GM12891 (cell line): ENCODE results near the gene STH.
A peak's percentile ranks its signal among the peaks of the same experiment; 100 is the strongest.
"Not testable (repeated sequence)": the region's sequence is repeated elsewhere in the genome, so short reads cannot be mapped to it uniquely, and the experiment has no call there.

Experiments used
- DNase-seq: peaks from one replicate; pipeline ENCODE4 v3.0.0; 2011; ENCODE audit warnings: low spot score; ENCODE audit not compliant: insufficient read length
- FAIRE-seq: peaks from 2 replicates; lab custom pipeline; 2011; peaks lifted over from hg19 to GRCh38; lab: Jason Lieb, UNC
- PAX5 ChIP-seq: IDR thresholded peaks from 2 replicates; pipeline ENCODE4 v1.6.1; 2011; ENCODE audit warnings: low read length, moderate library complexity, mild to moderate bottlenecking; ENCODE audit not compliant: insufficient read depth, severe bottlenecking
- POLR2A ChIP-seq: IDR thresholded peaks from 2 replicates; pipeline ENCODE4 v1.6.1; 2011; ENCODE audit warnings: low read depth, low read length, control low read depth
- POLR2AphosphoS5 ChIP-seq: IDR thresholded peaks from 2 replicates; pipeline ENCODE4 v1.6.1; 2011; ENCODE audit warnings: low read depth, low read length, control low read depth
- POU2F2 ChIP-seq: IDR thresholded peaks from 2 replicates; pipeline ENCODE4 v1.6.1; 2011; ENCODE audit warnings: low read depth, mild to moderate bottlenecking, control low read depth, low read length, moderate library complexity
- SPI1 ChIP-seq: IDR thresholded peaks from 2 replicates; pipeline ENCODE4 v1.6.1; 2011; ENCODE audit warnings: low read depth, low read length, control low read depth
- TAF1 ChIP-seq: IDR thresholded peaks from 2 replicates; pipeline ENCODE4 v1.6.1; 2011; ENCODE audit warnings: low read depth, low read length, control low read depth

Gene STH

GRCh38 chr17:46010597-46011186, 11.6 kb downstream of the STH start:
- FAIRE-seq (no peak), DNase-seq (no peak)
- TF ChIP-seq PAX5: no peak
- no peak for TF ChIP-seq SPI1
- TF ChIP-seq POLR2AphosphoS5: no peak
- TF ChIP-seq POLR2A: no peak
- no peak for TF ChIP-seq POU2F2
- TF ChIP-seq TAF1: no peak

DNA sequence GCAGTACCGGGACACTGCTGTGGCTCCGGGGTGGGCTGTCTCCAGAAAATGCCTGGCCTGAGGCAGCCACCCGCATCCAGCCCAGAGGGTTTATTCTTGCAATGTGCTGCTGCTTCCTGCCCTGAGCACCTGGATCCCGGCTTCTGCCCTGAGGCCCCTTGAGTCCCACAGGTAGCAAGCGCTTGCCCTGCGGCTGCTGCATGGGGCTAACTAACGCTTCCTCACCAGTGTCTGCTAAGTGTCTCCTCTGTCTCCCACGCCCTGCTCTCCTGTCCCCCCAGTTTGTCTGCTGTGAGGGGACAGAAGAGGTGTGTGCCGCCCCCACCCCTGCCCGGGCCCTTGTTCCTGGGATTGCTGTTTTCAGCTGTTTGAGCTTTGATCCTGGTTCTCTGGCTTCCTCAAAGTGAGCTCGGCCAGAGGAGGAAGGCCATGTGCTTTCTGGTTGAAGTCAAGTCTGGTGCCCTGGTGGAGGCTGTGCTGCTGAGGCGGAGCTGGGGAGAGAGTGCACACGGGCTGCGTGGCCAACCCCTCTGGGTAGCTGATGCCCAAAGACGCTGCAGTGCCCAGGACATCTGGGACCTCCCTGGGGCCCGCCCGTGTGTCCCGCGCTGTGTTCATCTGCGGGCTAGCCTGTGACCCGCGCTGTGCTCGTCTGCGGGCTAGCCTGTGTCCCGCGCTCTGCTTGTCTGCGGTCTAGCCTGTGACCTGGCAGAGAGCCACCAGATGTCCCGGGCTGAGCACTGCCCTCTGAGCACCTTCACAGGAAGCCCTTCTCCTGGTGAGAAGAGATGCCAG, 12.9 kb downstream of the STH start:
- TF ChIP-seq SPI1 (no peak), TAF1 (no peak), POLR2AphosphoS5 (no peak)
- FAIRE-seq (no peak), DNase-seq (no peak)

DNA sequence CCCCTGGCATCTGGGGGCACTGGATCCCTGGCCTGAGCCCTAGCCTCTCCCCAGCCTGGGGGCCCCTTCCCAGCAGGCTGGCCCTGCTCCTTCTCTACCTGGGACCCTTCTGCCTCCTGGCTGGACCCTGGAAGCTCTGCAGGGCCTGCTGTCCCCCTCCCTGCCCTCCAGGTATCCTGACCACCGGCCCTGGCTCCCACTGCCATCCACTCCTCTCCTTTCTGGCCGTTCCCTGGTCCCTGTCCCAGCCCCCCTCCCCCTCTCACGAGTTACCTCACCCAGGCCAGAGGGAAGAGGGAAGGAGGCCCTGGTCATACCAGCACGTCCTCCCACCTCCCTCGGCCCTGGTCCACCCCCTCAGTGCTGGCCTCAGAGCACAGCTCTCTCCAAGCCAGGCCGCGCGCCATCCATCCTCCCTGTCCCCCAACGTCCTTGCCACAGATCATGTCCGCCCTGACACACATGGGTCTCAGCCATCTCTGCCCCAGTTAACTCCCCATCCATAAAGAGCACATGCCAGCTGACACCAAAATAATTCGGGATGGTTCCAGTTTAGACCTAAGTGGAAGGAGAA, 13.5 kb downstream of the STH start:
- FAIRE-seq (no peak), DNase-seq (no peak)

GRCh38 chr17:46013127-46013501, 14.1 kb downstream of the STH start:
- FAIRE-seq: no peak
- DNase-seq: no peak
- TF ChIP-seq POU2F2: no peak

More for the DNA sequence above, 13.5 kb downstream of the STH start:
- TF ChIP-seq PAX5 (no peak), POU2F2 (no peak), POLR2AphosphoS5 (no peak), TAF1 (no peak), POLR2A (no peak), SPI1 (no peak)

DNA sequence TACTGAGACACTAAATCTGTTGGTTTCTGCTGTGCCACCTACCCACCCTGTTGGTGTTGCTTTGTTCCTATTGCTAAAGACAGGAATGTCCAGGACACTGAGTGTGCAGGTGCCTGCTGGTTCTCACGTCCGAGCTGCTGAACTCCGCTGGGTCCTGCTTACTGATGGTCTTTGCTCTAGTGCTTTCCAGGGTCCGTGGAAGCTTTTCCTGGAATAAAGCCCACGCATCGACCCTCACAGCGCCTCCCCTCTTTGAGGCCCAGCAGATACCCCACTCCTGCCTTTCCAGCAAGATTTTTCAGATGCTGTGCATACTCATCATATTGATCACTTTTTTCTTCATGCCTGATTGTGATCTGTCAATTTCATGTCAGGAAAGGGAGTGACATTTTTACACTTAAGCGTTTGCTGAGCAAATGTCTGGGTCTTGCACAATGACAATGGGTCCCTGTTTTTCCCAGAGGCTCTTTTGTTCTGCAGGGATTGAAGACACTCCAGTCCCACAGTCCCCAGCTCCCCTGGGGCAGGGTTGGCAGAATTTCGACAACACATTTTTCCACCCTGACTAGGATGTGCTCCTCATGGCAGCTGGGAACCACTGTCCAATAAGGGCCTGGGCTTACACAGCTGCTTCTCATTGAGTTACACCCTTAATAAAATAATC, 14.6 kb downstream of the STH start:
- TF ChIP-seq PAX5 (no peak), POLR2A (no peak), SPI1 (no peak), TAF1 (no peak), POU2F2 (no peak), POLR2AphosphoS5 (no peak)
- DNase-seq (no peak), FAIRE-seq (no peak)

DNA sequence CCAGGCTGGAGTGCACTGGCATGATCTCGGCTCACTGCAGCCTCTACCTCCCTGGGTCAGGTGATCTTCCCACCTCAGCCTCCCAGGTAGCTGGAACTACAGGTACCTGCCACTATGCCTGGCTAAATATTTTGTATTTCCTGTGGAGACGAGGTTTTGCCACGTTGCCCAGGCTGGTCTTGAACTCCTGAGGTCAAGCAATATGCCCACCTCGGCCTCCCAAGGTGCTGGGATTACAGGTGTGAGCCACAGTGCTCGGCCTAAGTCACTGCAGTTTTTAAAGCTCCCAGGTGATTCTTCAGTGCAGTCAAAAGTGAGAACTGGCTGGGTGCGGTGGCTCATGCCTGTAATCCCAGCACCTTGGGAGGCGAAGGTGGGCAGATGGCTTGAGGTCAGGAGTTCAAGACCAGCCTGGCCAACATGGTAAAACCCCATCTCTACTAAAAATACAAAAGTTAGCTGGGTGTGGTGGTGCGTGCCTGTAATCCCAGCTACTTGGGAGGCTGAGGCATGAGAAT, 20.4 kb downstream of the STH start:
- not testable (repeated sequence) for DNase-seq, FAIRE-seq

DNA sequence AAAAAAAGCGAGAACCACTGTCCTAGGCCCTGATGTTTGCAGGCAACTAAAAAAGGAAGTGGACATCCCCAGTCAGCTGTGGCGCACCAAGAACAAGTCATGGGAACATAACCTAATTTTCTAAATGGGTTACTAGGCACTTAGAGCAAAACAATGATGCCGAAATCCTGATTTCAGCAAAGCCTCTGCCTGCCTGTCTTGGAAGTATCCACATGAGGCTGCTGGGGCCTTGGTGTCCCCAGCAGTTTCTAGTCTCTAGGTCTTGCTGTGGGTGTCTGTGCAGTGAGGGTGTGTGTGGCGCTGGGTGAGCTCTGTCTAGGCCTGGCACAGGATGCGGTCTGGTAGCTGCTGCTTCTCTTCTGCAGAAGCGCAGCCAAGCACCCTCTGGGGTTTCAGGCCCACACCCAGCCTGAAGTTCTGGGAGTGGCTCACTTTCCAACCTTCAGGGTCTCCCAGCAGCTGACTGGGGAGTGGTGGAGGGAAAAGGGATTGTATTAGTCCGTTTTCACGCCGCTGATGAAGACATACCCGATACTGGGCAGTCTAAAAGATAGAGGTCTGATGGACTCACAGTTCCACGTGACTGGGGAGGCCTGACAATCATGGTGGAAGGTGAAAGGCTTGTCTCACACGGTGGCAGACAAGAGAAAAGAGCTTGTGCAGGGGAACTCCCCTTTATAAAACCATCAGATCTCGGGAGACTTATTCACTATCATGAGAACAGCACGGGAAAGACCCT, 21.1 kb downstream of the STH start:
- TF ChIP-seq SPI1 (peak; percentile 87), POU2F2 (no peak)
- DNase-seq: peak; percentile 53
- FAIRE-seq: peak; percentile 87

DNA sequence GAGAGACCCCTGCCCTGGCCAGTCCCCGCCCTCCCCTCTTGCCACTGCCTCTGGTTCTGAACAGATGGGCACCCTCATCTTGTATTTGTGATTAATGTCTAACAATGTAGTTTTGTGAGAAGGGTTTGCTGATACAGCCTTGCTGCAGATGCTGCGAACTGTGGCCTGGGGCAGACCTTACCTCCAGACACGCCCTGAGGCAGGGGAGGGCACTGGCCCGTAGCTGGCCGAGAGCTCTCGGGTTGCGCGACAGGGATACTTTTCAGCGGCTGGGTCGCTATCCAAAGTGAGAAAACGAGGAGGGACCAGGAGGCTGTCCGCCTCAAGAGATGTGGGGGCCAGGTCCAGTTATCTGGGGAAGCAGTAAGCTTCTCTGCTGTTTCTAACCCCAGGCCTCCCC, 21.9 kb downstream of the STH start:
- DNase-seq: no peak
- no peak for FAIRE-seq
- TF ChIP-seq POU2F2 (no peak), PAX5 (no peak), TAF1 (no peak), POLR2A (no peak), SPI1 (no peak), POLR2AphosphoS5 (no peak)

- not testable (repeated sequence) for FAIRE-seq, DNase-seq
Observed at GRCh38 chr17:46023366-46023765, 24.3 kb downstream of the STH start.
